Measurements from ENCODE around the gene THOC6.

GRCh38 chr16:3042376-3042775 lies 18.5 kb downstream of the THOC6 start:
- TF ChIP-seq HDGF (IDR thresholded peaks at IDR 0.05; ENCODE audit: borderline replicate concordance) (no peak), BHLHE40 (IDR thresholded peaks at IDR 0.05; ENCODE audit: borderline replicate concordance) (no peak), ARNT (IDR thresholded peaks at IDR 0.05) (no peak), L3MBTL2 (conservative IDR thresholded peaks at IDR 0.05) (no peak), FOXM1 (IDR thresholded peaks at IDR 0.05; ENCODE audit: borderline replicate concordance) (no peak), SP1 (IDR thresholded peaks at IDR 0.05) (no peak), TARDBP (IDR thresholded peaks at IDR 0.05) (no peak), ZNF384 (IDR thresholded peaks at IDR 0.05) (0 out of 2 replicates have a peak, but pooled peaks have one; percentile 21), FOXK2 (IDR thresholded peaks at IDR 0.05) (no peak)
- TF ChIP-seq, protein P1, sequence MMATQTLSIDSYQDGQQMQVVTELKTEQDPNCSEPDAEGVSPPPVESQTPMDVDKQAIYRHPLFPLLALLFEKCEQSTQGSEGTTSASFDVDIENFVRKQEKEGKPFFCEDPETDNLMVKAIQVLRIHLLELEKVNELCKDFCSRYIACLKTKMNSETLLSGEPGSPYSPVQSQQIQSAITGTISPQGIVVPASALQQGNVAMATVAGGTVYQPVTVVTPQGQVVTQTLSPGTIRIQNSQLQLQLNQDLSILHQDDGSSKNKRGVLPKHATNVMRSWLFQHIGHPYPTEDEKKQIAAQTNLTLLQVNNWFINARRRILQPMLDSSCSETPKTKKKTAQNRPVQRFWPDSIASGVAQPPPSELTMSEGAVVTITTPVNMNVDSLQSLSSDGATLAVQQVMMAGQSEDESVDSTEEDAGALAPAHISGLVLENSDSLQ (IDR thresholded peaks at IDR 0.05), result no peak
